HG02840 (cell line): ENCODE data around the gene HHIPL1.

Experiments used
- ATAC-seq: cut with Tn5 transposase; IDR thresholded peaks from one replicate; pipeline ENCODE4 v1.9.1; 2021; ENCODE audit warnings: mild to moderate bottlenecking, moderate library complexity, moderate number of reproducible peaks; ENCODE audit not compliant: unreplicated experiment, low FRiP score

The HHIPL1 gene

GRCh38 chr14:99673305-99674063, 28.6 kb downstream of the HHIPL1 start:
- no peak for ATAC-seq

- no peak for ATAC-seq
Observed at GRCh38 chr14:99674064-99674650, 29.2 kb downstream of the HHIPL1 start.

GRCh38 chr14:99674776-99675381, 29.9 kb downstream of the HHIPL1 start:
- no peak for ATAC-seq

- ATAC-seq: no peak
Observed at GRCh38 chr14:99675382-99675835, 30.5 kb downstream of the HHIPL1 start.

GRCh38 chr14:99675951-99676350, 31.0 kb downstream of the HHIPL1 start:
- no peak for ATAC-seq

GRCh38 chr14:99676657-99677056, 31.7 kb downstream of the HHIPL1 start:
- ATAC-seq: no peak

- ATAC-seq: no peak
Observed at GRCh38 chr14:99677231-99678140, 32.6 kb downstream of the HHIPL1 start.

GRCh38 chr14:99678198-99678597, 33.3 kb downstream of the HHIPL1 start:
- ATAC-seq: no peak

GRCh38 chr14:99679111-99679510, 34.2 kb downstream of the HHIPL1 start:
- no peak for ATAC-seq

GRCh38 chr14:99679543-99679942, 34.6 kb downstream of the HHIPL1 start:
- no peak for ATAC-seq

GRCh38 chr14:99679996-99680395, 35.1 kb downstream of the HHIPL1 start:
- no peak for ATAC-seq

- ATAC-seq: no peak
Observed at GRCh38 chr14:99681101-99681831, 36.3 kb downstream of the HHIPL1 start.

- ATAC-seq: no peak
Observed at GRCh38 chr14:99681832-99682148, 36.9 kb downstream of the HHIPL1 start.

- no peak for ATAC-seq
Observed at GRCh38 chr14:99682809-99683618, 38.1 kb downstream of the HHIPL1 start.

GRCh38 chr14:99683619-99684409, 38.9 kb downstream of the HHIPL1 start, which contains the start of gene CYP46A1:
CYP46A1 (plus strand) TSS chr14:99684298; CDS start chr14:99684418, 120 bp downstream.
- peak; percentile 80 for ATAC-seq

GRCh38 chr14:99684410-99684934, 39.5 kb downstream of the HHIPL1 start:
- peak; percentile 28 for ATAC-seq

- ATAC-seq: no peak
Observed at GRCh38 chr14:99685151-99685591, 40.2 kb downstream of the HHIPL1 start.

- no peak for ATAC-seq
Observed at GRCh38 chr14:99685596-99685995, 40.7 kb downstream of the HHIPL1 start.
